C4-2B (cell line): ENCODE measurements around the gene TUSC2.

ENCODE experiments used
- CTCF ChIP-seq: fragments of 450-650 bp; conservative IDR thresholded peaks from 2 replicates; pipeline ENCODE4 v1.5.1; 2017; ENCODE audit warnings: mild to moderate bottlenecking
- ZFX ChIP-seq: fragments of 450-650 bp; IDR thresholded peaks from 2 replicates; pipeline ENCODE4 v1.6.1; 2017

GRCh38 chr3:50369012-50369670 is 41.1 kb upstream of the TUSC2 start:
- TF ChIP-seq CTCF = no peak
- TF ChIP-seq ZFX = no peak
